ENCODE data around the gene MAPK8IP1.

MAPK8IP1 gene

GRCh38 chr11:45933131-45933831 lies 47.8 kb downstream of the MAPK8IP1 start:
- peak; percentile 65 for DNase-seq (ENCODE audit: low spot score)
- in situ Hi-C loops (cut with MboI; ENCODE audit: low sequenced_read_pairs, unreplicated experiment) = no loop called here
- TF ChIP-seq, protein P1, sequence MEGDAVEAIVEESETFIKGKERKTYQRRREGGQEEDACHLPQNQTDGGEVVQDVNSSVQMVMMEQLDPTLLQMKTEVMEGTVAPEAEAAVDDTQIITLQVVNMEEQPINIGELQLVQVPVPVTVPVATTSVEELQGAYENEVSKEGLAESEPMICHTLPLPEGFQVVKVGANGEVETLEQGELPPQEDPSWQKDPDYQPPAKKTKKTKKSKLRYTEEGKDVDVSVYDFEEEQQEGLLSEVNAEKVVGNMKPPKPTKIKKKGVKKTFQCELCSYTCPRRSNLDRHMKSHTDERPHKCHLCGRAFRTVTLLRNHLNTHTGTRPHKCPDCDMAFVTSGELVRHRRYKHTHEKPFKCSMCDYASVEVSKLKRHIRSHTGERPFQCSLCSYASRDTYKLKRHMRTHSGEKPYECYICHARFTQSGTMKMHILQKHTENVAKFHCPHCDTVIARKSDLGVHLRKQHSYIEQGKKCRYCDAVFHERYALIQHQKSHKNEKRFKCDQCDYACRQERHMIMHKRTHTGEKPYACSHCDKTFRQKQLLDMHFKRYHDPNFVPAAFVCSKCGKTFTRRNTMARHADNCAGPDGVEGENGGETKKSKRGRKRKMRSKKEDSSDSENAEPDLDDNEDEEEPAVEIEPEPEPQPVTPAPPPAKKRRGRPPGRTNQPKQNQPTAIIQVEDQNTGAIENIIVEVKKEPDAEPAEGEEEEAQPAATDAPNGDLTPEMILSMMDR (IDR thresholded peaks at IDR 0.05; ENCODE audit: borderline replicate concordance, control extremely low read depth, extremely low read depth, insufficient read depth, missing control alignments) = no peak

DNA sequence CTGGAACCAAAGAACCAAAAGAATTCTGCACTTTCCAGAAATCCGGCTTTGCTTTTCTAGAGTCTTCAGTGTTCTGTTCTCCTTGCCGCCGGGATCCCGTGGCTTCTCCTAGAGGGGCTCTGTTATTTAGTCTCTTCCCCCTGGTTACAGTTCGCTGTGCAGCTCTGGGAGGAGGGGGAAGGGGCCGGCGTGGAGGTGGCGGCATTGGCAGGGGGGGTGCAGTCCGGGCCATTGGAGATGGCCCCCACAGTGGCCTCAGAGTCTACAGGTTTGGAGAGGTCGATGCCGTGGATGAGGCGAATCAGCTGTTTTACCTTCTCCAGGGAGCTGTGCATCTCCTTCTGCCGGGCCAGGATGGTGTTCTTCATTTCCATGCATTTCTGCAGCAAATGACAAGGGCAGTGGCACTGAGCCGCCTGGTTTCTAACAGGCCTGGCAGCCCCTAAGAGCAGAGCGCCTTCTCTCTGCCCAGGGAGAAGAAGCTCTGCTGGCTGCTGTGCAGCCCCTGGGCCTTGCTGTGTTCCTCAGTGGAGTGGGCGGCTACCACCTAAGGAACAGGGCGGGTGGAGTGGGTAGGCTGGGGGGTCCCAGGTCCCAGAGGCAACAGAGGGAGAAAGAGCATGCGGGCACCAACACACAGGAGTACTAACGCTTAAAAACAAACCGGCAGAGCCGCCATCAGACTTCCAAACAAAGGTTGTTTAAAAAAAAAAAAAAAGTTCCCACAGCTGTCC lies 48.6 kb downstream of the MAPK8IP1 start:
- TF ChIP-seq, protein P1 (IDR thresholded peaks at IDR 0.05; ENCODE audit: borderline replicate concordance, control extremely low read depth, extremely low read depth, insufficient read depth, missing control alignments) = no peak
- DNase-seq (ENCODE audit: low spot score) = no peak

GRCh38 chr11:45934580-45935318 lies 49.3 kb downstream of the MAPK8IP1 start:
- in situ Hi-C loops (cut with MboI; ENCODE audit: low sequenced_read_pairs, unreplicated experiment) = no loop called here
- DNase-seq (ENCODE audit: low spot score) = no peak
- TF ChIP-seq, protein P1 (IDR thresholded peaks at IDR 0.05; ENCODE audit: borderline replicate concordance, control extremely low read depth, extremely low read depth, insufficient read depth, missing control alignments) = no peak

More for the DNA sequence above, 48.6 kb downstream of the MAPK8IP1 start:
- in situ Hi-C loops (cut with MboI; ENCODE audit: low sequenced_read_pairs, unreplicated experiment) = no loop called here

DNA sequence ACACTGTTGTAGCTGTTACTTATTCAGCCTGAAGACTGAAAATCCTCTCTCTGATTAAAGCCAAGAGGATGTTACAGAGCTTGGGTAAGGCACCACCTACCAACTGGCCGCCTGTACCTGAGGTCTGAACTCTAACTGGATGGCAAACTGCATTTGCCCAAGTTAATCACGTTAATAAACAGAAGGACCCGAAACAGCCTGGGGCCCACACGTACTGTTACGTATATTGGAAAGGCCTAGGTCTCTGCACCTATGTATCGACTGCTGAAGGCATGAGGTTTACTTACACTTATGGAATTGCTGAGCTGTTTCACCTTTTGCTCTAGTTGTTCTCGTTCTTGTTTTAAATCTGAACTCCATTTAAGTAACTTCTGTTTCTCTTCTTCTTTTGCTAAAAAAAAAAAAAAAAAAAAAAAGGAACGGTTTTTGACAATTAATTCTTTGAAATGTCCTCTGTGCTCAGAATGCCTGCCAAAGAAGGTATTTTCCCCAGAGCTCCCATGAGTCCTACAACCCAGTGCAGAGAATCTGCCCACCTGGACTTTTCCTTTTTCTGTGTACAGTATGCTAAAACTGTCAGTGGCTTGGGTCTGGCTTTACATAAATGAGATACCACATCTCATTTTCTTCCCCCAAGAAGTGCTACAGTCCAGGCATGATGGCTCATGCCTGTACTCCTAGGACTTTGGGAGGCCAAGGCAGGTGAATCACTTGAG lies 50.1 kb downstream of the MAPK8IP1 start:
- in situ Hi-C loops (cut with MboI; ENCODE audit: low sequenced_read_pairs, unreplicated experiment) = no loop called here
- TF ChIP-seq, protein P1 (IDR thresholded peaks at IDR 0.05; ENCODE audit: borderline replicate concordance, control extremely low read depth, extremely low read depth, insufficient read depth, missing control alignments) = no peak
- DNase-seq (ENCODE audit: low spot score) = no peak

GRCh38 chr11:45936511-45937054 lies 51.1 kb downstream of the MAPK8IP1 start:
- no peak for DNase-seq (ENCODE audit: low spot score)
- TF ChIP-seq, protein P1 (IDR thresholded peaks at IDR 0.05; ENCODE audit: borderline replicate concordance, control extremely low read depth, extremely low read depth, insufficient read depth, missing control alignments) = no peak
- in situ Hi-C loops (cut with MboI; ENCODE audit: low sequenced_read_pairs, unreplicated experiment) = no loop called here

- TF ChIP-seq, protein P1 (IDR thresholded peaks at IDR 0.05; ENCODE audit: borderline replicate concordance, control extremely low read depth, extremely low read depth, insufficient read depth, missing control alignments) = no peak
- DNase-seq (ENCODE audit: low spot score) = no peak
- in situ Hi-C loops (cut with MboI; ENCODE audit: low sequenced_read_pairs, unreplicated experiment) = no loop called here
Measured at GRCh38 chr11:45937916-45938315, 52.5 kb downstream of the MAPK8IP1 start.

All from GM13976 (cell line).